Adrenal gland (tissue), 5 donors: ENCODE data around the gene PPP3R2.

ENCODE experiments used
- CTCF ChIP-seq, 6 experiments: fragments of 450-650 bp in 4 of 6; fragments of 200-600 bp in 2 of 6; sonication (generic) in 1 of 6; IDR thresholded peaks; 1 replicate in 5 of 6; 2 replicates in 1 of 6; pipeline versions ENCODE4 v1.5.1 to v1.8.0; 2016 to 2021; ENCODE audit warnings: antibody characterized with exemption in 6 of 6, mild to moderate bottlenecking in 2 of 6, moderate library complexity in 1 of 6
- POLR2A ChIP-seq, 2 donors: fragments of 450-650 bp; IDR thresholded peaks; one replicate each; pipeline ENCODE4 v1.6.1; 2017; ENCODE audit warnings: antibody characterized with exemption in 2 of 2, mild to moderate bottlenecking in 2 of 2, moderate library complexity in 1 of 2
- donor health status: DM: no; HTN: no; CAD: no.

- TF ChIP-seq CTCF (IDR thresholded peaks at IDR 0.05), result no peak
- TF ChIP-seq POLR2A (IDR thresholded peaks at IDR 0.05), result no peak
Measured at GRCh38 chr9:101631892-101632291, 37.1 kb upstream of the PPP3R2 start.
